Body of pancreas (tissue), 4 donors: Measurements from ENCODE around the gene GOLGA6L7.

Source experiments
- CTCF ChIP-seq, 7 experiments: fragments of 450-650 bp in 4 of 7; fragments of 200-600 bp in 3 of 7; sonication (generic) in 3 of 7; IDR thresholded peaks; one replicate each; pipeline ENCODE4 v1.5.1; 2016 to 2019; ENCODE audit warnings: antibody characterized with exemption in 7 of 7
- POLR2A ChIP-seq, 3 donors: fragments of 450-650 bp; IDR thresholded peaks; one replicate each; pipeline ENCODE4 v1.6.1; 2016; ENCODE audit warnings: antibody characterized with exemption in 3 of 3, mild to moderate bottlenecking in 2 of 3

- TF ChIP-seq CTCF (IDR thresholded peaks at IDR 0.05) (no peak), POLR2A (IDR thresholded peaks at IDR 0.05) (no peak)
Observed at GRCh38 chr15:28876131-28876844, 27.8 kb upstream of the GOLGA6L7 start.
